ENCODE measurements around the gene SF3B2. TPM values are rescaled to one million over a fixed set of nuclear protein-coding genes. Genes with fewer than 3 reads are reported as not detected.
"Not testable (repeated sequence)": the region's sequence is repeated elsewhere in the genome, so short reads cannot be mapped to it uniquely, and the experiment has no call there.

The SF3B2 gene
- total RNA-seq, 1 donor from 2014 or later = 193 TPM

DNA sequence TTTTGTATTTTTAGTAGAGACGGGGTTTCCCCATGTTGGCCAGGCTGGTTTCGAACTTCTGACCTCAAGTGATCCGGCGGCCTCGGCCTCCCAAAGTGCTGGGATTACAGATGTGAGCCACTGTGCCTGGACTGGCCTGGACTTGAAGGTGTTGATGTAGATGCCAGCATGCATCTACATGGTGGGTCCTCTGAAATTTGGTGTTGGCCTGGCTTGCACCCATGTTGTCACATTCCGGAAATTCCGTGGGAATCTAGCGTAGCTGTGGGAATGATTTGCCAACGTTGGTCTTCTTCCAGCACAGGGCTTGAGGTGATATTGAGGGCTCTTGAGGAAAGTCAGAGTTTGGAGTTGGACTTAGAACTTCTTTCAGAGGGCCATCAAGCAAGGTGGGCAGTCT, 24.4 kb downstream of the SF3B2 start:
- no peak overlapping the region for H3K4me3 Mint-ChIP-seq (ENCODE audit: unreplicated experiment)
- no peaks in the 10 kb centered on the region for H3K9me3 Mint-ChIP-seq (ENCODE audit: unreplicated experiment)
- TF ChIP-seq, protein P1, sequence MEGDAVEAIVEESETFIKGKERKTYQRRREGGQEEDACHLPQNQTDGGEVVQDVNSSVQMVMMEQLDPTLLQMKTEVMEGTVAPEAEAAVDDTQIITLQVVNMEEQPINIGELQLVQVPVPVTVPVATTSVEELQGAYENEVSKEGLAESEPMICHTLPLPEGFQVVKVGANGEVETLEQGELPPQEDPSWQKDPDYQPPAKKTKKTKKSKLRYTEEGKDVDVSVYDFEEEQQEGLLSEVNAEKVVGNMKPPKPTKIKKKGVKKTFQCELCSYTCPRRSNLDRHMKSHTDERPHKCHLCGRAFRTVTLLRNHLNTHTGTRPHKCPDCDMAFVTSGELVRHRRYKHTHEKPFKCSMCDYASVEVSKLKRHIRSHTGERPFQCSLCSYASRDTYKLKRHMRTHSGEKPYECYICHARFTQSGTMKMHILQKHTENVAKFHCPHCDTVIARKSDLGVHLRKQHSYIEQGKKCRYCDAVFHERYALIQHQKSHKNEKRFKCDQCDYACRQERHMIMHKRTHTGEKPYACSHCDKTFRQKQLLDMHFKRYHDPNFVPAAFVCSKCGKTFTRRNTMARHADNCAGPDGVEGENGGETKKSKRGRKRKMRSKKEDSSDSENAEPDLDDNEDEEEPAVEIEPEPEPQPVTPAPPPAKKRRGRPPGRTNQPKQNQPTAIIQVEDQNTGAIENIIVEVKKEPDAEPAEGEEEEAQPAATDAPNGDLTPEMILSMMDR (IDR thresholded peaks at IDR 0.05) = no peak
- H3K36me3 Mint-ChIP-seq (ENCODE audit: unreplicated experiment) = peaks cover 14% of the 10 kb centered on the region
- H3K27me3 Mint-ChIP-seq (ENCODE audit: unreplicated experiment) = no peaks in the 10 kb centered on the region
- no peak for DNase-seq (ENCODE audit: extremely low spot score, unreplicated experiment)
- peaks cover 48% of the 10 kb centered on the region for H3K4me1 Mint-ChIP-seq (ENCODE audit: unreplicated experiment)
- no peak overlapping the region for H3K27ac Mint-ChIP-seq (ENCODE audit: unreplicated experiment)

DNA sequence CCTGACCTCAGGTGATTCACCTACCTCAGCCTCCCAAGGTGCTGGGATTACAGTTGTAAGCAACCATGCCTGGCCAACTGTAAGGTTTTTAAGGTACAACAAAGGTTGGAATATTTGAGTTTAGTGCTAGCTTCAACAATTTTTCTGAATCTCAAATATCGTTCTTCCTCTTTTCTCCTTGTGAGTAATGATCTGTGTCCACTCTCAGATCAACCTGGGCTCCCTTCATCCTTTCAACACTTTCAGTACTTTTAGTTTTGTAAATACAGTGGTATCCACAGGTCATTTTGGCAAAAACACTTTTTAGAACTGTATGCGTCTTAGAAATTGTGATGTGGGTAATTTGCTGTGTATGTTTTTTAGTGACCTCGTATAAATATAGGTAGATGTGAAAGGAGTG, 25.8 kb downstream of the SF3B2 start:
- Mint-ChIP-seq H3K4me3 (ENCODE audit: unreplicated experiment) (no peak overlapping the region), H3K36me3 (ENCODE audit: unreplicated experiment) (peaks cover 14% of the 10 kb centered on the region), H3K9me3 (ENCODE audit: unreplicated experiment) (no peaks in the 10 kb centered on the region), H3K27me3 (ENCODE audit: unreplicated experiment) (no peaks in the 10 kb centered on the region), H3K4me1 (ENCODE audit: unreplicated experiment) (peaks cover 46% of the 10 kb centered on the region), H3K27ac (ENCODE audit: unreplicated experiment) (no peak overlapping the region)
- DNase-seq (ENCODE audit: extremely low spot score, unreplicated experiment) = no peak
- TF ChIP-seq, protein P1 (IDR thresholded peaks at IDR 0.05) = no peak

DNA sequence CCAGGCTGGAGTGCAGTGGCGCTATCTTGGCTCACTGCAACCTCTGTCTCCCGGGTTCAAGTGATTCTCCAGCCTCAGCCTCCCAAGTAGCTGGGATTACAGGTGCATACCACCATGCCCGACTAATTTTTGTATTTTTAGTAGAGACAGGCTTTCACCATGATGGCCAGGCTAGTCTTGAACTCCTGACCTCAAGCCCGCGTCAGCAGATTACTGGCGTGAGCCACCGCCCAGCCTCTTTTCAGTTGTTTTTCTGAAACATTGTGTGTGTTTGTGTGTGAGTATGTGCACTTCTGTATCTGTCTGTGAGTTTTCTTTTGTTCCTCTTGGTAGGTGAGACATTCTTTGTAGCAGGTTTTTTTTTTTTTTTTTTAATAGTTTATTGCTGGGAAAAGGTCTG, 26.8 kb downstream of the SF3B2 start:
- H3K4me1 Mint-ChIP-seq (ENCODE audit: unreplicated experiment) = peaks cover 53% of the 10 kb centered on the region
- peak; percentile 34 for DNase-seq (ENCODE audit: extremely low spot score, unreplicated experiment)
- not testable (repeated sequence) for H3K9me3 Mint-ChIP-seq (ENCODE audit: unreplicated experiment); H3K27ac Mint-ChIP-seq (ENCODE audit: unreplicated experiment); H3K27me3 Mint-ChIP-seq (ENCODE audit: unreplicated experiment); H3K4me3 Mint-ChIP-seq (ENCODE audit: unreplicated experiment)
- H3K36me3 Mint-ChIP-seq (ENCODE audit: unreplicated experiment) = peaks cover 14% of the 10 kb centered on the region

DNA sequence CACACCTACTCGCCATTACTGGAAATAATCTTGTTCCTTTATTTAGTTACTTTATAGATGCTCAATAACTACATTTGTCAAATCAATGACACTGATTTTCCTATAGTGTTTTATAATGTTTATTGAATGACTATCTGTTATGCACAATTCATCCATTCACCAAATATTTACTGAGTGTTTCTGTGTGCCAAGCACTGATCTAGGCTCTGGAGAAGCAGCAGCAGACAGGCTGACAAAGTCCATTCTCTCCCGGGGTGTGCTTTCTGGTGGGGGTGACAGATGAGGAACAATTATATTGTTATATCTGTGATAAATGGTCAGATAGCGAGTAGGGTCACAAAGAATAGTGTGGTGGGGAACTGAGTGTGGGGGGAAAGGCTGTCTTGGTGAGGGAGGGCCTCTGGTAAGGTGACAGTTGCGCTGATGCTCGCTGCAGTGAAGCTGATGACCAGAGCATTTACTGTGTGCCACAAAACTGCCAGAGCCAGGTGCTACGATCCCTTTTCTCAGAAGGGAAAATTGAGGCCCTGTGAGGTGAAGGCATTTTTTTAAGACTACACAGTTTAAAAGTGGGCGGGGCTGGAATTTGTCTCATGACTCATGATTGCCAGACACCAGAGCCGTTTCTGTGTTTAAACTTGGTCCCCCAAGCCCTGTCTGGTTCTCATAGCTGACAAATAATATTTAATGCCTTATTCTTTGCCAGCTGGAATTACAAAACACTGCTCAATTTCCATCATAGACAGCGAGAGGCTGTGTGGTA, 28.1 kb downstream of the SF3B2 start:
- H3K27ac Mint-ChIP-seq (ENCODE audit: unreplicated experiment) = peak overlapping the region; percentile 93
- peaks cover 57% of the 10 kb centered on the region for H3K4me1 Mint-ChIP-seq (ENCODE audit: unreplicated experiment)
- no peak overlapping the region for H3K4me3 Mint-ChIP-seq (ENCODE audit: unreplicated experiment)
- TF ChIP-seq, protein P1 (IDR thresholded peaks at IDR 0.05) = no peak
- DNase-seq (ENCODE audit: extremely low spot score, unreplicated experiment) = peak; percentile 62
- no peaks in the 10 kb centered on the region for H3K27me3 Mint-ChIP-seq (ENCODE audit: unreplicated experiment)
- peaks cover 8% of the 10 kb centered on the region for H3K36me3 Mint-ChIP-seq (ENCODE audit: unreplicated experiment)
- H3K9me3 Mint-ChIP-seq (ENCODE audit: unreplicated experiment) = no peaks in the 10 kb centered on the region

DNA sequence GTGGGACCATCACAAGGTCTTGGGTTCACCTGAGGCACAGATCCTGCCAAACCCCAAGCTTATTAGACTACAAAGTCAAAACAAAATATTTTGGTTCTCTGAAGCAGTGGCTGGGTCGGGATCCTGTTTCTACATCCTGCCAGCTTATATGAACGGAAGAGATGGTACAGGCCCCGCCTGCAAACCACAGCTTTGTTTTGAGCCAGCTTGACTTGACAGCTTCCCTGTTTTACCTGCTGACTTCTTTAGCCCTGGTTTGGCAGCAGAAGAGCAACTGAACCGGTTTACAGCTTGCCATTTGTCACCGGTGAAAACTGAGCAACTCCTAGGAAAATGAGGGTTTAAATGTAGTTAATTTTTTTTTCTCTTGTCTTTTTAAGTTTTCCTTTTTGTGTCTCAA, 29.3 kb downstream of the SF3B2 start:
- Mint-ChIP-seq H3K9me3 (ENCODE audit: unreplicated experiment) (no peaks in the 10 kb centered on the region), H3K27ac (ENCODE audit: unreplicated experiment) (peak overlapping the region; percentile 93), H3K27me3 (ENCODE audit: unreplicated experiment) (no peaks in the 10 kb centered on the region), H3K4me1 (ENCODE audit: unreplicated experiment) (peaks cover 60% of the 10 kb centered on the region), H3K36me3 (ENCODE audit: unreplicated experiment) (peaks cover 3% of the 10 kb centered on the region), H3K4me3 (ENCODE audit: unreplicated experiment) (no peak overlapping the region)
- peak; percentile 51 for DNase-seq (ENCODE audit: extremely low spot score, unreplicated experiment)
- TF ChIP-seq, protein P1 (IDR thresholded peaks at IDR 0.05) = no peak

Data from osteocyte (in vitro differentiated cells).